Lung (tissue), 12 donors: ENCODE results near the gene CELA3B. TPM values are rescaled to one million over a fixed set of nuclear protein-coding genes. Genes with fewer than 3 reads are reported as not detected.
"Not testable (repeated sequence)": the region's sequence is repeated elsewhere in the genome, so short reads cannot be mapped to it uniquely, and the experiment has no call there.

Experiments used
- ATAC-seq: fragments of 200-7000 bp; cut with Tn5 transposase; one replicate; pipeline ENCODE4 v1.9.1; 2020; ENCODE audit warnings: moderate number of reproducible peaks; ENCODE audit not compliant: insufficient read depth, low FRiP score
- DNase-seq, 3 donors: peaks; one replicate each; pipeline ENCODE4 v3.0.0-alpha.2; 2013 to 2017
- H3K27ac ChIP-seq, 2 donors: one replicate each; pipeline ENCODE4 v1.5.1; 2013; ENCODE audit warnings: mild to moderate bottlenecking in 2 of 2, moderate library complexity in 2 of 2, control low read depth in 1 of 2, inconsistent platforms in 1 of 2, low read depth in 1 of 2, low read length in 1 of 2
- H3K27me3 ChIP-seq, 3 donors: one replicate each; pipeline ENCODE4 v1.5.1; 2013; ENCODE audit warnings: low read length in 2 of 3; ENCODE audit not compliant: control insufficient read depth in 3 of 3, insufficient read depth in 3 of 3
- H3K36me3 ChIP-seq, 4 donors: one replicate each; pipeline ENCODE4 v1.5.1; 2013; ENCODE audit warnings: low read length in 4 of 4, mild to moderate bottlenecking in 1 of 4, moderate library complexity in 1 of 4; ENCODE audit not compliant: control insufficient read depth in 4 of 4, insufficient read depth in 4 of 4
- H3K4me1 ChIP-seq, 5 donors: one replicate each; pipeline ENCODE4 v1.5.1; 2013; ENCODE audit warnings: low read length in 5 of 5, mild to moderate bottlenecking in 2 of 5, moderate library complexity in 1 of 5; ENCODE audit not compliant: control insufficient read depth in 5 of 5, insufficient read depth in 5 of 5
- H3K4me3 ChIP-seq: one replicate; pipeline ENCODE4 v1.5.1; 2013; ENCODE audit warnings: mild to moderate bottlenecking, control low read depth, moderate library complexity
- H3K9ac ChIP-seq, 2 donors: one replicate each; pipeline ENCODE4 v1.5.1; 2013; ENCODE audit warnings: low read length in 2 of 2, control low read depth in 1 of 2; ENCODE audit not compliant: insufficient read depth in 1 of 2
- H3K9me3 ChIP-seq, 4 donors: one replicate each; pipeline ENCODE4 v1.5.1; 2013; ENCODE audit warnings: low read length in 3 of 4, mild to moderate bottlenecking in 1 of 4, moderate library complexity in 1 of 4; ENCODE audit not compliant: control insufficient read depth in 4 of 4, insufficient read depth in 3 of 4
- CTCF ChIP-seq: IDR thresholded peaks from 2 replicates; pipeline ENCODE4 v1.5.1; 2012; ENCODE audit warnings: mild to moderate bottlenecking; ENCODE audit errors: control extremely low read depth, extremely low read depth
- WGBS, 2 donors: extraction: QIAGEN DNeasy Blood & Tissue Kit; methylation state at CpG; one replicate each; pipeline ENCODE4 v1.1.7; 2013; 5-methylcytosine and 5-hydroxymethylcytosine counted together
- polyA plus RNA-seq, 2 donors: library from polyadenylated mRNA; stranded (reverse); fragments of 200-250 nt; gene quantifications; one replicate each; pipeline ENCODE4 v1.2.1, GENCODE V29; 2013
- total RNA-seq, 2 donors: library from RNA; depleted of rRNA in 1 of 2; stranded (reverse); fragments of >200 nt in 1 of 2; gene quantifications; one replicate each; pipeline ENCODE4 v1.2.1, GENCODE V29; 2014 to 2021
- donor health status: control.
- donor health status: control.
- donor health status: Bipolar disorder and iron deficiency.
- donor health status: healthy.
- donor health status: DM: yes; HTN: yes; CAD: no.

The CELA3B gene
- total and polyA plus RNA-seq, 4 donors = 0.18 to 6.7 (median 0.37) TPM; not detected in 1

GRCh38 chr1:22001409-22001808 is 24.6 kb downstream of the CELA3B start, which contains the start of gene CELA3A:
Gene CELA3A, plus strand, starts transcription at chr1:22001657. Its CDS starts 18 bp downstream, at chr1:22001675.
- ATAC-seq (no peak), DNase-seq (no peak)
- WGBS, 2 donors = 75 to 95% methylated on average over 5 of the region's 5 CpGs
- no peaks in the 10 kb centered on the region for H3K4me1 ChIP-seq
- H3K4me3 ChIP-seq = no peak within 1 kb of the TSS
- no peaks in the 10 kb centered on the region for H3K27me3 ChIP-seq
- TF ChIP-seq CTCF = no peak
- H3K27ac ChIP-seq = no peak within 1 kb of the TSS
- no peaks in the 10 kb centered on the region for H3K36me3 ChIP-seq
- H3K9me3 ChIP-seq = no peaks in the 10 kb centered on the region
- no peak within 1 kb of the TSS for H3K9ac ChIP-seq

DNA sequence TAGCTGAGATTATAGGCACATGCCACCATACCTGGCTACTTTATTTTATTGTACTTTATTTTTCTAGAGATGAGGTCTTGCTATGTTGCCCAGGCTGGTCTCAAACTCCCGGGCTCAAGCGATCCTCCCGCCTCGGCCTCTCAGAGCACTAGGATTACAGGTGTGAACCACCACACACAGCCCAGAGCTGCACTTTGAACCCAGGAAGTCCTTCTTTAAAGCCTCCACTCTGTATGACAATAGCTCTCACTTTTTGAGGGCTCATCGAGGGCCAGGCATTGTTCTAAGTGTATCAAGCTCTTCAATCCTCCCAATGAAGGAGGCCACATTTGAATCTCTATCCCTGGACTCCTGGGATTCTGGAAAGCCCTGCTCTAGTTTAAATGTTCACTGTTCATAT is 25.6 kb downstream of the CELA3B start:
- not testable (repeated sequence) for H3K27ac ChIP-seq, H3K9me3 ChIP-seq, ATAC-seq, H3K27me3 ChIP-seq, H3K9ac ChIP-seq, DNase-seq, H3K4me1 ChIP-seq, H3K4me3 ChIP-seq, H3K36me3 ChIP-seq
- WGBS, 2 donors = 75 to 84% methylated on average over 5 of the region's 5 CpGs

- H3K36me3 ChIP-seq, H3K9ac ChIP-seq, H3K9me3 ChIP-seq, H3K27ac ChIP-seq, ATAC-seq, H3K4me3 ChIP-seq, H3K4me1 ChIP-seq, DNase-seq, H3K27me3 ChIP-seq: not testable (repeated sequence)
- WGBS, 2 donors = 87 to 98% methylated on average over 8 of the region's 8 CpGs
Measured at GRCh38 chr1:22002875-22003274, 26.1 kb downstream of the CELA3B start.

GRCh38 chr1:22003959-22004358 is 27.1 kb downstream of the CELA3B start:
- not testable (repeated sequence) for H3K27ac ChIP-seq, H3K36me3 ChIP-seq, H3K4me3 ChIP-seq, H3K27me3 ChIP-seq, DNase-seq, H3K9ac ChIP-seq, H3K4me1 ChIP-seq, ATAC-seq, H3K9me3 ChIP-seq
- WGBS, 2 donors = 93 to 97% methylated on average over 3 of the region's 3 CpGs

GRCh38 chr1:22005261-22006149 is 28.7 kb downstream of the CELA3B start:
- 72 to 79% methylated on average over 17 to 18 of the region's 18 CpGs for WGBS, 2 donors
- DNase-seq = peak in 2 of 3 donors; percentile 10 to 15
- not testable (repeated sequence) for H3K9ac ChIP-seq, H3K27me3 ChIP-seq, H3K4me1 ChIP-seq, H3K36me3 ChIP-seq, H3K9me3 ChIP-seq, H3K27ac ChIP-seq, H3K4me3 ChIP-seq
- ATAC-seq = peak; percentile 69

DNA sequence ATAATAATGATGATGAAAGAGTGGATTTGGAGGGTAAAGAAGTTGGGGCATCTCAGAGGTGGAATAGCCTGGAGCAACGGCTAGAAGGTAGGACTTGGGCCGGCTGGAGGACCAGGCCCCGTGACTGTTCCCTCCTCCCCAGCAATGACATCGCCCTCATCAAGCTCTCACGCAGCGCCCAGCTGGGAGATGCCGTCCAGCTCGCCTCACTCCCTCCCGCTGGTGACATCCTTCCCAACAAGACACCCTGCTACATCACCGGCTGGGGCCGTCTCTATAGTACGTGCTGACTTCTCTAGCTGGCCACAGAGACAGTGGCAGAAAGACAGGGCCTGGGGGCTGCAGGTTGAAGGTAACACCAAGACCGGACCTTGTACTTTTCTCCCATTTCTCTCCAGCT is 29.9 kb downstream of the CELA3B start:
- not testable (repeated sequence) for H3K36me3 ChIP-seq, H3K9me3 ChIP-seq, ATAC-seq, H3K9ac ChIP-seq, H3K27me3 ChIP-seq, H3K4me3 ChIP-seq, H3K27ac ChIP-seq, H3K4me1 ChIP-seq, DNase-seq
- WGBS, 2 donors = 90 to 97% methylated on average over 13 of the region's 13 CpGs

DNA sequence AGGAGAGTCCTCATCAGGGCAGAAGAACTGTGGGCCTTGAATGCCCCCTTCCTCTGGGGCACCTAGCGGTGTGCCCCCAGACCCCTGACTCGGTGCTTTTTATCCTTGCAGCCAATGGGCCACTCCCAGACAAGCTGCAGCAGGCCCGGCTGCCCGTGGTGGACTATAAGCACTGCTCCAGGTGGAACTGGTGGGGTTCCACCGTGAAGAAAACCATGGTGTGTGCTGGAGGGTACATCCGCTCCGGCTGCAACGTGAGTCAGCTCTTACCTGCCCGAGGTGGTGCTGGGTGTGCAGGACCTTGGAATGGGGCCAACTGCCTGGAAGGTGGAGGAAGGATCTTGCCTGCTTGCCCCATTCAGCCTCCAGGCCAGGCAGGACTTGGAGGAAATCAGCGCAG is 30.4 kb downstream of the CELA3B start:
- not testable (repeated sequence) for DNase-seq, H3K4me3 ChIP-seq, H3K36me3 ChIP-seq, H3K4me1 ChIP-seq, H3K27ac ChIP-seq, ATAC-seq, H3K9me3 ChIP-seq, H3K27me3 ChIP-seq, H3K9ac ChIP-seq
- WGBS, 2 donors = 85 to 91% methylated on average over 9 of the region's 10 CpGs
